Measurements from ENCODE around the gene FXYD2. TPM values are rescaled to one million over a fixed set of nuclear protein-coding genes. Genes with fewer than 3 reads are reported as not detected.

The FXYD2 gene
- total and polyA plus RNA-seq, 2 donors (not counting 3 experiments of a cell fraction or from before 2014, with no cell fraction given): 0.99 to 1.8 TPM

DNA sequence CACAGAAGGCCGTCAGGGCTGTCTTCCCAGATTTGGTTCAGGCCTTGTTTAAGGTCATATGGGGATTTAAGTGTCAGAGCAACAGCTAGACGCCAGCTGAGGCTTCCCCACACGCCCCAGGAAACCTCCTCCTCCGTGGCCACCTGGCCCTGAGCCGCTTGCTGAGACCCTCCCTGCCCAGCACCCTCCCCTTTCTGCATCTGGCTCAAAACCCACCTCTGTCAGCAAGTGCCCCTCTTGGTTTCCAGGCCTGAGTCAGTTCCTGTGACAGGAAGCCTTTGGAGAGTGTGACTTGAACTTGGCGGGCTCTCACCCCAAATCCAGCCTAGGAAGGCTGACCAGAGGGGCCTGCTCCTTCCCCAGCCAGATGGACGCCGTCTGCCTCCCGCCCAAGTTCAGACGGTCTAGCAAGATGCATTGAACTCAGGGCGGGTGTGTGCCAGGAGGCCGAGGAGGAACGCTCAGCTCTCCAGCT, 561 bp downstream of the FXYD2 start:
- no peaks in the 10 kb centered on the region for H3K9me3 ChIP-seq (replicated peaks; ENCODE audit: control insufficient read depth, insufficient read depth, low read length)
- peaks cover 30% of the 10 kb centered on the region for H3K4me1 ChIP-seq (ENCODE audit: control insufficient read depth, extremely low read depth, insufficient read depth, low read length)
- ChIA-PET POLR2A (interaction anchor here (0.6 kb wide), 1 partner anchor 84 kb away, joined by 3 read pairs; no protein-coding TSS in a partner anchor), CTCF (interaction anchor here (1.0 to 12.2 kb wide), 13 partner anchors 14 to 398 kb away, joined by 3 to 520 read pairs (median 8); no protein-coding TSS in a partner anchor)
- BruUV-seq (replicated peaks): no TSS peak
- H3K9ac ChIP-seq (replicated peaks; ENCODE audit: extremely low read depth, insufficient read depth, low read length): peak overlapping the region; percentile 52
- no peak overlapping the region for H3K4me3 ChIP-seq (replicated peaks in 1 of 3; ENCODE audit: insufficient read depth in 1 of 3, low read depth in 1 of 3, low read length in 3 of 3)
- H3K27ac ChIP-seq (ENCODE audit: insufficient read depth, low read depth, low read length): peak overlapping the region; percentile 94
- no peaks in the 10 kb centered on the region for H3K9me1 ChIP-seq (replicated peaks; ENCODE audit: control insufficient read depth, extremely low read depth, insufficient read depth, low read length)
- intact Hi-C loops (cut with micrococcal nuclease): loop anchor here (1.0 kb wide), 4 partner anchors 20 to 229 kb away; no protein-coding TSS in a partner anchor
- DNase-seq (ENCODE audit: low read depth, low spot score): peak; percentile 88
- H3K27me3 ChIP-seq (ENCODE audit: control insufficient read depth in 2 of 2, insufficient read depth in 2 of 2, low read length in 2 of 2): no peaks in the 10 kb centered on the region
- no peaks in the 10 kb centered on the region for H4K20me1 ChIP-seq (replicated peaks; ENCODE audit: control insufficient read depth, extremely low read depth, insufficient read depth, low read length)
- H2AFZ ChIP-seq (ENCODE audit: low read depth, low read length): peak overlapping the region; percentile 83
- H3K79me2 ChIP-seq (ENCODE audit: control insufficient read depth, insufficient read depth, low read length): no peaks in the 10 kb centered on the region
- no peaks in the 10 kb centered on the region for H3K36me3 ChIP-seq (ENCODE audit: control insufficient read depth in 2 of 2, extremely low read depth in 1 of 2, insufficient read depth in 2 of 2, low read length in 2 of 2)
- TF ChIP-seq FOS (IDR thresholded peaks at IDR 0.05; ENCODE audit: borderline replicate concordance, insufficient read depth, low read length) (peak; percentile 57), POLR2AphosphoS5 (IDR thresholded peaks at IDR 0.05; ENCODE audit: insufficient read depth, low read depth, low read length) (peak; percentile 80), JUN (IDR thresholded peaks at IDR 0.05; ENCODE audit: borderline replicate concordance, insufficient read depth, insufficient read length, low read depth) (peak; percentile 52), EZH2 (IDR thresholded peaks at IDR 0.05; ENCODE audit: borderline replicate concordance, low read depth, low read length, severe bottlenecking) (no peak), MYC (IDR thresholded peaks at IDR 0.05; ENCODE audit: low read depth, low read length) (no peak), GATA2 (IDR thresholded peaks at IDR 0.05; ENCODE audit: insufficient read depth, insufficient read length, low read depth, low read length) (no peak), POLR2A (IDR thresholded peaks at IDR 0.05; ENCODE audit: low read depth, low read length) (peak; percentile 65)
- H3K4me2 ChIP-seq (ENCODE audit: insufficient read depth, low read length): peak overlapping the region; percentile 47
- FAIRE-seq: peak; percentile 98
- dilution Hi-C loops (cut with MboI; ENCODE audit: extremely low pct_ligation_motif_present, low sequenced_read_pairs): no loop called here

Data from endothelial cell of umbilical vein (primary cell).